SK-N-DZ (cell line): ENCODE measurements around the gene FOXD4L5. TPM values are rescaled to one million over a fixed set of nuclear protein-coding genes. Genes with fewer than 3 reads are reported as not detected.
"Not testable (repeated sequence)": the region's sequence is repeated elsewhere in the genome, so short reads cannot be mapped to it uniquely, and the experiment has no call there.

Source experiments
- DNase-seq: peaks from one replicate; pipeline ENCODE4 v3.0.0-alpha.2; 2015; ENCODE audit warnings: low spot score
- polyA plus RNA-seq, 2 experiments: library from polyadenylated mRNA; depleted of rRNA; stranded (reverse); fragments of >200 nt; gene quantifications; 2 replicates each; pipeline ENCODE4 v1.2.3, GENCODE V29; 2014
- small RNA-seq, 2 experiments: library from RNA; depleted of rRNA; stranded (forward); fragments of <200 nt; gene quantifications; one replicate each; pipeline ENCODE3, GENCODE V24; 2014

The FOXD4L5 gene
- polyA plus RNA-seq (2014; cell fraction: cytosol; rRNA removed), result not detected in 2 replicates
- polyA plus RNA-seq (2014; cell fraction: nucleus; rRNA removed), result 0.20 and 0.36 TPM in 2 replicates

DNA sequence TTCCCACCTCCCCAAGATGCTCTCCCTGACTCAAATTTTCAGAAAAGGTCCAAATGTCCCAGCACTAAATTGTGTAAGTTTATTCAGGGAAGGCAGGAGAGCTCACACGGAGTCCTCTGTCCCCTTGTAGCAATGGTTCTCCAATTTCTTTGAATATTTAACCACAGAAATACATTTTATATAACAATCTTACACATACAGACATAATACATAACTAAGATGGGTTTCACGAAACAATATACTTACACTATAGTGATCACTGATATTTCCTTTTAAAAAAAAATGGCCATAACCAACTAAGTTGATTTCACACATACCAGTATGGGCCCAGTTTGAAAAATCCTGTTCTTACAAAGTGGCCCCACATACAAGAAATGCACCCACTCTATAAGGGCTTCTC is at the start of gene FOXD4L5:
FOXD4L5 (minus strand) TSS at position 101 of the 400 bp plus-strand sequence. CDS start 832 bp downstream, outside the sequence.
- not testable (repeated sequence) for DNase-seq

DNA sequence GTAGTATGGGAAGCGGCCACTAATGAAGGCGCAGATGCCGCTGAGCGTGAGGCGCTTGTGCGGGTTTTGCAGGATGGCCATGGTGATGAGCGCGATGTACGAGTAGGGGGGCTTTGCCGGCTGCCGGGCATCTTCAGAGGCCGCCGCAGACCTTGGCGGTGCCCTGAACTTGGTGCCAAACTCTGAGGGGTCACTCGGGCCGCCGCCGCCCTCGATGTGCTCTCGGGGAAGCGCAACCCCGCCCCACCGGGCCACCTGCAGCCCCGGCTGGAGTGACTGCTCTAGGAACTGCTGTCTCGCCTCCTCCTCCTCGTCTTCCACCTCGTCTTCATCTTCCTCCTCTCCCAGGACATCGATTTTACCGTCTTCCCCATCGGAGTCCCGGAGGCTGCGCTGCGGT is 1.1 kb downstream of the FOXD4L5 start:
- DNase-seq, result not testable (repeated sequence)

GRCh38 chr9:65282976-65283375 is 2.0 kb downstream of the FOXD4L5 start:
- not testable (repeated sequence) for DNase-seq

Small RNA genes within 50 kb of the gene (small RNA-seq; reads per million reads assigned to genes)
- 0 reads per million in 2 experiments for gene IGKV1OR9-1
